GM21381 (cell line): ENCODE results near the gene NANOS3.

Experiments
- ATAC-seq: cut with Tn5 transposase; IDR thresholded peaks from one replicate; pipeline ENCODE4 v1.9.1; 2021; ENCODE audit warnings: mild to moderate bottlenecking, moderate library complexity; ENCODE audit not compliant: unreplicated experiment

Gene NANOS3

DNA sequence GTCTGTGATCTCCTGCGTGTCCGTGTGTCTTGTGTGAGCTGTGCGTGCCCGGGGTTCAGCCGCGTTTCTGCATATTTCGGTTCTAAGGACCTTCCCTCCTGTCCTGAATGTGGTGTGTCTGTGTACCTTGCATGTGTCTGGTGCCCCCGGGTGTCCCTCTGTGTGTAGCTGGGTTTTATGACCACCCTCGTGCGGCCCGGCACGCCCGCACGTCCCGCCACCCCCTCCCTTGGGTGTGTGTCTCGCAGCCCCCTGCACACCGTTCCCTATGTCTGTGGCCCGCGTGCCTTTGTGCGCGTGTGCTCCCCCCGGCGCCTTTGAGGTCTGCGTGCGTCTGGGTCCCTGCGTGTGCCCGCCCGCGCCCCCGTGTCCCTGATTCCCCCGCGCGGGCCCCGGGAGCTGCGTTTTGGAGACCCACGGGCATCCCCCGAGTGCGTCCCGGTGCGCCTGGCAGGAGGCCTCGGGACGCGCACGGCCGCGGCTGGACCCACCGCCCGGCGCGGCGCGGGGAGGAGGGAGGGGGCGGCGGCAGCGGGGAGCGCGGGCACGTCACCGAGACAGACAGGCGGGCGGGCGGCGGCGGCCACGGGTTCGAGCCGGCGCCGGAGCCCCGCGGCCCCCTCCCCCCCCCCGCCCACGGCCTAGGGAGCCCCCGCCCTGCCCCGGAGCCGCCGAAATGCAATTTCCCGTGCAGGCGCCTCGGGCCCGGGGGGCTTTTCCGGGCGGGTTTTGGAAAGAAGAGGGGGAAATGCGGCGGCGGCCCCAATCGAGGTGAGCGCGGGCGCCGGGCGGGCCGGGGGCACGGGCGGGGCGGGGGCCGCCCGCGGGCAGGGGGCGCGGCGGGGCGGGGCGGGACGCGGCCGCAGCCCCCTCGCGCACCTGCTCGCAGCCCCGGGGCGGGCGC lies 12.0 kb upstream of the NANOS3 start:
- ATAC-seq: no peak

DNA sequence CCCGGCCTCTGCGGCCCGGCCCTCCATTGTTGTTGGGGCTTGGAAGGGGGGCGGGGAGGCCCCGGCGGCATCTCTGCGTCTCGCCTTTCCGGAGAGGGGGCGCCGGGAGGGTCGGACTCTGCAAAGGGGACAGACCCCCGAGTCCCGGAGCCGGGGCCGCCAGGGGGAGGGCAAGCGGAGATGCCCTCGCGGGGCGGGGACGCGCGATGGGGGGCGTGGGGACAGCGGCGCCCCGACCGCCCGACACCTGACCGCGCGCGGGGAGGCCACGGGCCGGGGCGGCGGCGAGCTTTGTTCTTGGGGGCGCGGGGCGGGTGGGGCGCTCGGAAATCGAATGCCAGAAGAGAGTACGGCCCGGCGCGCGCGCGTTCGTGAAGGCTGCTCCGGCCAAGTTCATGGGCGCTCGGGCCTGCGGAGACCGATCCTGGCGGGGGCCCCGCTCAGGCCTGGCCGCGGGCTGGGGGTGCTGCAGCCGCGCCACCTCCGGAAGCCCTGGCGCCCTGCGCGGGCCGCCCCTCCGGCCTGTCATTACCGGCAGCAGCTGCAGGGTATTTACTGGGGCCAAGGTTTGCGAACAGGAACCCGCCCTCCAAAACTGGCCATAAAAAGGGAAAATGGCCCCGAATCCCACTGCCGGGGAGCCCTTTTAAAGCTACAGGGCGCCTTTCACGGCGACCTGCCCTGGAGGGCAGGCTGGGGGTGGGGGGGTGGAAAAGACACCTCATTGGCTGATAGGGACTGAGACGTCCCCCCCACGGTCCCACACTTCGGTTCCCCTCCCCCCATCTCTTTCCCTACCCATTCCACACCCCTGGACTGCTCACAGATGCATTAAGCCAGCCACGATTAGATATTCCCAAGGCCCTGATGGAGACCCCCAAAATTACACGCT lies 11.1 kb upstream of the NANOS3 start:
- no peak for ATAC-seq

- no peak for ATAC-seq
These were observed 10.4 kb upstream of the NANOS3 start for GRCh38 chr19:13866463-13867046.

- ATAC-seq: no peak
These were observed 8.3 kb upstream of the NANOS3 start for GRCh38 chr19:13868663-13869062.

GRCh38 chr19:13869281-13869680 lies 7.7 kb upstream of the NANOS3 start:
- no peak for ATAC-seq

DNA sequence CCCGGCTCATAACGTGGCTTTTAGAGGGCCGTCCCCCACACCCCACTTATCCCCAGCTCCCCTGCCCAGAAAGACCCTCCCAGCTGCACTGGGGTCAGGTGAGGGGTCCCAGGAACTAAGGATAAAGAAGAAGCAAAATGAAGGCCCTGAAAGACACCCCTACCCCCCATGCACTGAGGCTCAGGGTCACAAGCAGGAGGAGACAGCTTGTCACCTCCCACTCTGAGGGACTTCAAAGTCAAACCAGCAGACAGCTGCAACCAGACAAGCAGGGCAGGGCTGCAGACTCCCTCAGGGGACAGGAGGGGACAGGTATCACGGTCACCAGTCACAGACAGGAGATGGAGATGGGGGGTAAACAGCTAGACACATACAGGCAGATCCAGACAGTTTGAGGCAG lies 6.1 kb upstream of the NANOS3 start:
- ATAC-seq: no peak

- ATAC-seq: no peak
These were observed 4.6 kb upstream of the NANOS3 start for GRCh38 chr19:13872339-13872694.

- no peak for ATAC-seq
These were observed 4.1 kb upstream of the NANOS3 start for GRCh38 chr19:13872695-13873389.

DNA sequence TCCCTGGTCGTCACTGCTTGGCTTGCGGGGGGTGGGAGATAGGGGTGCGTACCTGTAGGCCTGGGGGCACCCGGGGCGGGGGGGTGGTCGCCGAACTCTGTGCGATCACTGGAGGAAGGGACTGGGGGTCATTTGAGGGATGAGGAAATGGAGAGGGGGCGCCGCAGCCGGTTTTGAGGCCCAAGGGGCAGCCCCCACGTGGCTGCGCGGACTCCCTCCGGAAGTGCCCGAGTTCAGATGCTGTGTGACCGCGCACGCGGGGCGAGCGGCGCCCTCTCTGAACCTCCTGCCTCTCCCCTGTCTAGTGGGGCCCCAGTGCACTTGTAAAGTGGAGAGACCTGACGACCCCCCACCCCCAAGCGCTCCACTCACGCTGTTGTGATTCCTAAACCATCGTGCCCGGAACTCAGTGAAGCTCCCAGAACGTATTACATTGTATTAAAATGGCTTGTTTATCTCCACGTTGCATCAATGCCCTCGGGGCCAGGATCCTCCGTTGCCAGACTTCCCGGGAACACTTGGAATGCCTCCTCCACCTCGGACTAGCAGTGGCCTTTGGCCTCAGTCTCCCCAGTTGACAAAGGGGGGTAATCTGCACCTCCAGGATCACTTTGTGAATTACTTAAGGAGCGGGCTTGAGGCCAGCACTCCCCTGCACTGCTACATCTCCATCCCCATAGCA lies 3.0 kb upstream of the NANOS3 start:
- ATAC-seq: no peak

GRCh38 chr19:13875824-13876223 lies 1.1 kb upstream of the NANOS3 start:
- no peak for ATAC-seq

DNA sequence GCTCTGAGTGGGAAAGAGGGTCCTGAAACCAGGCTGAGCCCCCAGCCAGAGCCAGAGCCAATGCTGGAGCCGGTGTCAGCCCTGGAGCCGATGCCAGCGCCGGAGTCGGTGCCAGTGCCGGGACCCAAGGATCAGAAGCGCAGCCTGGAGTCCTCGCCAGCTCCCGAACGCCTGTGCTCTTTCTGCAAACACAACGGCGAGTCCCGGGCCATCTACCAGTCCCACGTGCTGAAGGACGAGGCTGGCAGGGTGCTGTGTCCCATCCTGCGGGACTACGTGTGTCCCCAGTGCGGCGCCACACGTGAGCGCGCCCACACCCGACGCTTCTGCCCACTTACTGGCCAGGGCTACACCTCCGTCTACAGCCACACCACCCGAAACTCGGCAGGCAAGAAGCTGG lies 369 bp downstream of the NANOS3 start:
- no peak for ATAC-seq

- ATAC-seq: peak; percentile 88
These were observed 3.4 kb downstream of the NANOS3 start for GRCh38 chr19:13880059-13881043.

GRCh38 chr19:13881251-13881691 lies 4.3 kb downstream of the NANOS3 start:
- ATAC-seq: no peak

GRCh38 chr19:13881692-13882418 lies 4.9 kb downstream of the NANOS3 start:
- ATAC-seq: no peak

- ATAC-seq: no peak
These were observed 5.5 kb downstream of the NANOS3 start for GRCh38 chr19:13882419-13882795.

DNA sequence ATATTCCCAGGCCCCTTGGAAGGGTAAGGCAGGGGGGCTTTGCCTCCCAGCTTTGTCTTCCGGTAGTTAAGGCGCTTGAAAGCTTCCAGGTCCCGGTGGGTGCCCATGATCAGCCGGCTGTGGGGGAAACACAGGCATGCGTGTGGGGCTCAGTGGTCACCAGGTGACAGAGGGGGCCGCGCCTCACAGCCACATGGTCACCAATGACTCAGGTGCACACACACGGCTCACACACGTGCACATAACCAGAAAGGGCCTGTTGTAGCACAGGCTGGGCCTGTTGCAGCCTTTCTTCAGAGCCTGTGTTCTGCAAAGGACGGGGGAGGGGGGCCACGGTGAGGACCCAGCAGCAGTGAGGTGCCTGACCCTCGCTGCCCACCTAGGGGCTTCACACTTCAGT lies 5.9 kb downstream of the NANOS3 start:
- no peak for ATAC-seq

DNA sequence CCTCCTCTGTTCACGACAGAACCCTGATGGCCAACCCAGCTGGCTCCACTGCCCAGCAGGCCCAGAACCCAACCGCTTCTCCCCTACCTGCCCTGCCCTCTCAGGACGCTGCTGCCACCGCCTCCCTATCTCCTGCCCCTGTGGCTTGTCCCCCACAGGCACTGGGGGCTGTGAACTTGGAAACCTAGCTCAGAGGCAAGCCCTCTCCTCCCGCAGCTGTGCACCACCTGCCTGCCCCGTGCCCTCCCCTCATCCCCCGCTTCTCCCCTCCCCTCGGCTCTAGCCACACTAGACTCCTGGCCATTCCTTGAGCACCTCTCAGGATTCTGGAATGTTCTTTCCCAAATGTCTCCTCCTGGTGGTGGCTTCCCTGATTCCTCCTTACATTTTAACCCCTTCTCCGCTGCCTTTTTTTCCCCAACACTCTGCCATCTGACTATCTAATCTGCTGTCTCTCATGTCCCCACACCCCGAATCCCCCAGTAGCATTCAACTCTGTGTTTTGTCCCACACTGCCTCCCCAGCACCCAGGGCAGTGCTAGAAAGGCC lies 6.7 kb downstream of the NANOS3 start:
- ATAC-seq: no peak
